Esophagus muscularis mucosa (tissue), 3 donors: ENCODE results near the gene DGAT2.

Experiments
- CTCF ChIP-seq, 3 experiments: fragments of 200-600 bp in 2 of 3; fragments of 450-650 bp in 1 of 3; sonication (generic) in 2 of 3; IDR thresholded peaks; one replicate each; pipeline ENCODE4 v1.5.1; 2017 to 2019; ENCODE audit warnings: antibody characterized with exemption in 3 of 3, mild to moderate bottlenecking in 2 of 3, moderate library complexity in 1 of 3
- POLR2AphosphoS5 ChIP-seq, 2 donors: sonication (generic); formaldehyde crosslinking; IDR thresholded peaks; one replicate each; pipeline ENCODE4 v1.6.1; 2017; ENCODE audit warnings: antibody characterized with exemption in 2 of 2

- TF ChIP-seq CTCF (IDR thresholded peaks at IDR 0.05) (no peak), POLR2AphosphoS5 (IDR thresholded peaks at IDR 0.05) (no peak)
These were observed 16.6 kb downstream of the DGAT2 start for GRCh38 chr11:75785187-75785586.
